ENCODE measurements around the gene PCCA.

DNA sequence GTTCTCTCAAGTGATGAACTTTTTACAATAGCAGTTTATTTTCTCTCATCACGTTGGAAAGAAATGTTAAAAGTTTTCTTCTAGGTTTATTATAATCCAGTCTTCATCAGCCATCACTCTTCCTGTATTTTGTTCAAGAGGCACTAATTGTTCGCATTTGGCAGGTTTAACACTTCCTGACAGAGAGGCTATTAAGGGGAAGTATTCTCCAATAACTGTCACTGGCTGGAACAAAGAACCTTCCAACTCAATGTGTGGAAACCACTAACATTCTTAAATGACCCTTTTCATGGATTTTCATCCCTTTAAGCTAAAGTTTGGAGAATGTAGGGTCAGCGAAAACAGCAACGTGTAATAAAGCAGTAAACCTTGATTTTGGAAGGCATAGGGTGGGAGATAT is 145.1 kb downstream of the PCCA start:
- TF ChIP-seq, protein P1, sequence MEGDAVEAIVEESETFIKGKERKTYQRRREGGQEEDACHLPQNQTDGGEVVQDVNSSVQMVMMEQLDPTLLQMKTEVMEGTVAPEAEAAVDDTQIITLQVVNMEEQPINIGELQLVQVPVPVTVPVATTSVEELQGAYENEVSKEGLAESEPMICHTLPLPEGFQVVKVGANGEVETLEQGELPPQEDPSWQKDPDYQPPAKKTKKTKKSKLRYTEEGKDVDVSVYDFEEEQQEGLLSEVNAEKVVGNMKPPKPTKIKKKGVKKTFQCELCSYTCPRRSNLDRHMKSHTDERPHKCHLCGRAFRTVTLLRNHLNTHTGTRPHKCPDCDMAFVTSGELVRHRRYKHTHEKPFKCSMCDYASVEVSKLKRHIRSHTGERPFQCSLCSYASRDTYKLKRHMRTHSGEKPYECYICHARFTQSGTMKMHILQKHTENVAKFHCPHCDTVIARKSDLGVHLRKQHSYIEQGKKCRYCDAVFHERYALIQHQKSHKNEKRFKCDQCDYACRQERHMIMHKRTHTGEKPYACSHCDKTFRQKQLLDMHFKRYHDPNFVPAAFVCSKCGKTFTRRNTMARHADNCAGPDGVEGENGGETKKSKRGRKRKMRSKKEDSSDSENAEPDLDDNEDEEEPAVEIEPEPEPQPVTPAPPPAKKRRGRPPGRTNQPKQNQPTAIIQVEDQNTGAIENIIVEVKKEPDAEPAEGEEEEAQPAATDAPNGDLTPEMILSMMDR (IDR thresholded peaks at IDR 0.05): no peak
- no peak for TF ChIP-seq POLR2A (IDR thresholded peaks at IDR 0.05; ENCODE audit: low read length)
- no peak for TF ChIP-seq POLR2AphosphoS2 (conservative IDR thresholded peaks at IDR 0.05; ENCODE audit: low read length)
- TF ChIP-seq CHD2 (IDR thresholded peaks at IDR 0.05; ENCODE audit: low read length, partially characterized antibody): no peak
- no peak for TF ChIP-seq RAD21 (conservative IDR thresholded peaks at IDR 0.05 in 1 of 2, IDR thresholded peaks at IDR 0.05 in 1 of 2)
- TF ChIP-seq, protein P2, sequence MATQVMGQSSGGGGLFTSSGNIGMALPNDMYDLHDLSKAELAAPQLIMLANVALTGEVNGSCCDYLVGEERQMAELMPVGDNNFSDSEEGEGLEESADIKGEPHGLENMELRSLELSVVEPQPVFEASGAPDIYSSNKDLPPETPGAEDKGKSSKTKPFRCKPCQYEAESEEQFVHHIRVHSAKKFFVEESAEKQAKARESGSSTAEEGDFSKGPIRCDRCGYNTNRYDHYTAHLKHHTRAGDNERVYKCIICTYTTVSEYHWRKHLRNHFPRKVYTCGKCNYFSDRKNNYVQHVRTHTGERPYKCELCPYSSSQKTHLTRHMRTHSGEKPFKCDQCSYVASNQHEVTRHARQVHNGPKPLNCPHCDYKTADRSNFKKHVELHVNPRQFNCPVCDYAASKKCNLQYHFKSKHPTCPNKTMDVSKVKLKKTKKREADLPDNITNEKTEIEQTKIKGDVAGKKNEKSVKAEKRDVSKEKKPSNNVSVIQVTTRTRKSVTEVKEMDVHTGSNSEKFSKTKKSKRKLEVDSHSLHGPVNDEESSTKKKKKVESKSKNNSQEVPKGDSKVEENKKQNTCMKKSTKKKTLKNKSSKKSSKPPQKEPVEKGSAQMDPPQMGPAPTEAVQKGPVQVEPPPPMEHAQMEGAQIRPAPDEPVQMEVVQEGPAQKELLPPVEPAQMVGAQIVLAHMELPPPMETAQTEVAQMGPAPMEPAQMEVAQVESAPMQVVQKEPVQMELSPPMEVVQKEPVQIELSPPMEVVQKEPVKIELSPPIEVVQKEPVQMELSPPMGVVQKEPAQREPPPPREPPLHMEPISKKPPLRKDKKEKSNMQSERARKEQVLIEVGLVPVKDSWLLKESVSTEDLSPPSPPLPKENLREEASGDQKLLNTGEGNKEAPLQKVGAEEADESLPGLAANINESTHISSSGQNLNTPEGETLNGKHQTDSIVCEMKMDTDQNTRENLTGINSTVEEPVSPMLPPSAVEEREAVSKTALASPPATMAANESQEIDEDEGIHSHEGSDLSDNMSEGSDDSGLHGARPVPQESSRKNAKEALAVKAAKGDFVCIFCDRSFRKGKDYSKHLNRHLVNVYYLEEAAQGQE (IDR thresholded peaks at IDR 0.05): no peak
- TF ChIP-seq CHD4 (IDR thresholded peaks at IDR 0.05; ENCODE audit: borderline replicate concordance): no peak
- TF ChIP-seq RCOR1 (IDR thresholded peaks at IDR 0.05; ENCODE audit: low read depth, low read length): no peak
- TF ChIP-seq JUN (IDR thresholded peaks at IDR 0.05): no peak
- TF ChIP-seq RNF2 (IDR thresholded peaks at IDR 0.05; ENCODE audit: borderline replicate concordance, low read depth): no peak
- TF ChIP-seq JUNB (IDR thresholded peaks at IDR 0.05): no peak

Measured in A549 (cell line).